Activated CD4-positive, alpha-beta T cell treated with anti-CD3 and anti-CD28 coated beads, Interleukin-2, amount 50 U/mL, for 4 hours (primary cell): ENCODE data around the gene B4GALT5.
A peak's percentile ranks its signal among the peaks of the same experiment; 100 is the strongest.
"Not testable (repeated sequence)": the region's sequence is repeated elsewhere in the genome, so short reads cannot be mapped to it uniquely, and the experiment has no call there.

Experiments
- DNase-seq, 2 experiments: peaks; one replicate each; pipeline ENCODE4 v3.0.0-alpha.2; 2020

B4GALT5 gene

GRCh38 chr20:49677777-49678758 lies 35.6 kb downstream of the B4GALT5 start:
- DNase-seq: no peak

DNA sequence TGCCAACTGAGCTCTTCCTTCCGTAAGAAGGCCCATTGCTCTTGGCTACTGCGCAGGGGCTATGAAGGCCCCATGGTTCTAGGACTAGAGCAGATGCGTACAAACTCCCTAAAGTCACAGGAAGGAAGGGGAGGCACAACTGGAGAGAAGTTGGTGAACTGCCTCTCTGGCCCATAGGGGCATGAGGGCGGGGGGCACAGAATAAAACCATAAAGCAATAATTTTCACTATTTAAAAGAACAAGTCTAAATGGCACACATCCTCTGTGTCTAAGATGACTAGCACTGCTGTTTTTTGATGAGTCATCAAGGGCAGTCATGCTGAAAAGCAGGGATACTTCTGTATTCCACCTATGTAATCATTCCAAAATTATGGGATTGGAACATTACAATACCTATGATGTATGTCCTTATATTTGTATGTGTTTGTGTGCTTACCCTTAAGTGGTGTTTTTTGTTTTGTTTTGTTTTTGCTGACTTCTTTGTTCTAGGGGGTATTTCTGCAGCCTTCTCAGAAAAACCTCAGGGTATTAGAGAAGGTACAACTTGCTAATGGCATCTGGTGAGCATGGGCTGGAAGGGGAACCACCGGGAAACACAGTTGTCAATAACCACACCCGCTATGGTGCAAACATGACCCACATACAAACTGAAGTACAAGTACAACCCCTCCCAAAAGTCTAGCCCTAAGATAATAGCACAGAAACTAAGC lies 36.9 kb downstream of the B4GALT5 start:
- peak; percentile 23 to 28 for DNase-seq

DNA sequence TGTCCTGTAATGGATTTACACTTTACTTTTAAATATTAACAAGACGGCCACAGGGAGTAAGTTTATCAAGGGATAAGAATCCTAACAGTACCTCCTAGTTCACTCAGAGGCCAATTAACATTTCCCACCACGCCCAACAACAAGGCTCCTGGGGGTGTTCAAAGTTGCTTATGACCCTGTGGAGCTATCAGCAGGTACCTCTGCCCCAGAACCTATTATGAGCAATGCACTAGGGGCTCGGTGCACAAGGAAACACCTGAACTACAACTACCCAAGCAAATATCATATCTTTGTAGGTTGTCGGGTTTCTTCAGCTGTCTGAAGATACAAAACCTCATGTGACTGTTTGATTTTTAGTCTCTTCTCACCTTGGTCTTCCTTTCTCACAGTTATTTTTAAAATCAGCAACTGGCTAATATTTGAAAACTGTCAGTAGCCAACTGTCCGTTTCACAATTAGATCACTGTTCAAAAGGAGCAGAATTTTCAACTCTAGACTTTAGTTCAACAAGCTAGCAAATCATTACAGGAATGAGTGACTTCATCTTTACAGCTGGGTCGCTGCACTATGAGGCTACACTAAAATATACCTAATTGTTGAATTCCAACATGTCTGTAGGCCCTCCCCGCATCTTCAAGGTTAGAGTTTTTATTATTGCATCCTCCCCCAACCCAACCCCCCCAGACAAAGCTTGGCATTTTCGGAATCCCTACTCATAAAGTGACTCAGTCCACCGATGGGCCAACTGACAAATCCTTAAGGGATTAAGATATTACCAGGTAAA lies 38.1 kb downstream of the B4GALT5 start:
- no peak for DNase-seq

DNA sequence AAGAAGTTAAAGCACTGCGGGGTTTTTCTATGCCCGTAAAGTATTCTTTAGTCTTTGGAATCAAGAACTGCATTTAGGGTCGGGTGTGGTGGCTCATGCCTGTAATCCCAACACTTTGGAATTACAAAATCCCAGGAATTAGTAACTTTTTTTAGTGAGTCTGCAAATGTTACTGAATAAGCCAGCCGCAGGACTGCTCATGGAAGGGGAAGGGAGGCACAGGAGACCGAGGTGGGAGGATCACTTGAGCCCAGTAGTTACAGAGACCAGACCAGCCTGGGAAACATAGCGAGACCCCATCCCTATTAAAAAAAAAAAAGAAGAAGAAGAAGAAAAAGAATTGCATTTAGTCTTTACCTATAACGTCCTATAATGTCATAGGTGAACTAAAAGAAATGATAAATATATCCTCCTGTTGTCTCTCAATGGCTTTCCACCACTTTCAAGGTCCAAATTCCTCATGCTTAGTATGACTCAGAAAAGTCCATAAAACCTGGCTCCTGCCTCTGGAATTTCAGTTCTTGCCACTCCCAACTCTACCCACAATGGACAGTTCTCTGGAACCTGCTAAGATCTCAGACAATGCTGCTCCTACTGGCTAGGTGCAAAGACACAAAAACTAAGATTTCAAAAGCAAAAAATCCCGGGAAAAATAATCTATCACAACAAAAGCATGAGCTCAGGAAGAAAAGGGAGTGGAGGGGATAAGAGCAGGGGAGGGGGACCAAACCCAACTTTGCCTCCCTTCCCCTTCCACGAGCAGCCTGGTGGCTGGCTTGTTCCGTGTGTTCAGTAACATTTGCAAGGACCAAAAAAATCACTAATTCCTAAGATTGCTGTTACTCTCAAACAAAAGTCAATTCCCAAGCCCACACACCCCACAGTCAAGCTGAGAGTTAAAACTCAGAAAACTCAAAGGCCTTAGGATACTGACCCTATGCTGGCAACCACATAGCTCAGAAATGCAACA lies 39.0 kb downstream of the B4GALT5 start:
- DNase-seq: no peak

GRCh38 chr20:49672096-49672664 lies 41.5 kb downstream of the B4GALT5 start:
- DNase-seq: no peak

DNA sequence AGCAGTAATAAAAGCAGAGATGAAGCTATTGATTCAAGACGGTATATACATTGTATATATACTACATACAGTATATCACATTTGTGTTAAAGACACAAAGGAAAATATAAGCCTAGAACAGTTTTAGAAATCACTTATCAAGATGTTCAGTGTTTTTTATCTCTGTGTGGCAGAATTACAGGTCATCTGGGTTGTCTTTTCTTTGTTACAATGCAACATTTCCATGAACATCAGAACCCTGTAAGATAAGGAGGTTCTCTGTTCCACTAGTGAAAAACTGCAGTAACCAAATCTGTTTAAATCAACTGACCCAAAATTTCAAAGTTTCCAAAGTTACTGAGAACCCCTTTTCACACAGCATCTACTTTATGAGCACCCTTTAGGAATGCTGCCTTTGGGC lies 42.2 kb downstream of the B4GALT5 start:
- DNase-seq: no peak

GRCh38 chr20:49669601-49670189 lies 44.0 kb downstream of the B4GALT5 start:
- DNase-seq: no peak

DNA sequence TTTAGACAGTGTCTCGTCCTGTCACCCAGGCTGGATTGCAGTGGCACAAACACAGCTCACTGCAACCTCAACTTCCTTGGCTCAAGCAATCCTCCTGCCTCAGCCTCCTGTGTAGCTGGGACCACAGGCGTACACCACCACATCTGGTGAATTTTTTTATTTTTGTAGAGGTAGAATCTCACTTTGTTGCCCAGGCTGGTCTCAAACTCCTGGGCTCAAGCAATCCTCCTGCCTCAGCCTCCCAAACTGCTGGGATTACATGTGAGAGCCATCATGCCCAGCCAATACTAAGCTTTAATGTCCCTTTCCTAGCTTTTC lies 44.8 kb downstream of the B4GALT5 start:
- DNase-seq: not testable (repeated sequence)

- DNase-seq: peak; percentile 53 to 56
Measured at GRCh38 chr20:49668181-49668877, 45.3 kb downstream of the B4GALT5 start.

GRCh38 chr20:49666911-49667310 lies 46.8 kb downstream of the B4GALT5 start:
- DNase-seq: no peak

DNA sequence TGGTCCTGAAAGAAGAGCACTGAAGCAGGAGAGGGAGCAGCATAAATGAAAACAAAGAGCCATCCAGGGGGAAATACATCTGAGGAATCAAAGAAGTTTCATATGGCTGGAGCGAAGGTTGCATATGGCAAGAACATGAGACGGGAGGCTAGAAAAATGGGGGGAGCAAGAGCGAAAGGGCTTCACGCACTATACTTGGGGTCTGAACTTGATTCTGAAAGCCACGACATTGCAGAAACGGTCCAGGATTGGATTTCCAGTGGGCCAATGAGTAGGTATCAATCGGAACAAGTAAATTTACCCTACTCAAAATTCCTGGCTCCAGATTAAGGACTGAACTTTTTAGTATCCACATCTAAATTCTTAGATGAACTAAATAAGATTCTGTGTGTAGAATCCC lies 47.9 kb downstream of the B4GALT5 start:
- DNase-seq: no peak

- no peak for DNase-seq
Measured at GRCh38 chr20:49664612-49665313, 48.9 kb downstream of the B4GALT5 start.

- DNase-seq: no peak
Measured at GRCh38 chr20:49663112-49663511, 50.6 kb downstream of the B4GALT5 start.

DNA sequence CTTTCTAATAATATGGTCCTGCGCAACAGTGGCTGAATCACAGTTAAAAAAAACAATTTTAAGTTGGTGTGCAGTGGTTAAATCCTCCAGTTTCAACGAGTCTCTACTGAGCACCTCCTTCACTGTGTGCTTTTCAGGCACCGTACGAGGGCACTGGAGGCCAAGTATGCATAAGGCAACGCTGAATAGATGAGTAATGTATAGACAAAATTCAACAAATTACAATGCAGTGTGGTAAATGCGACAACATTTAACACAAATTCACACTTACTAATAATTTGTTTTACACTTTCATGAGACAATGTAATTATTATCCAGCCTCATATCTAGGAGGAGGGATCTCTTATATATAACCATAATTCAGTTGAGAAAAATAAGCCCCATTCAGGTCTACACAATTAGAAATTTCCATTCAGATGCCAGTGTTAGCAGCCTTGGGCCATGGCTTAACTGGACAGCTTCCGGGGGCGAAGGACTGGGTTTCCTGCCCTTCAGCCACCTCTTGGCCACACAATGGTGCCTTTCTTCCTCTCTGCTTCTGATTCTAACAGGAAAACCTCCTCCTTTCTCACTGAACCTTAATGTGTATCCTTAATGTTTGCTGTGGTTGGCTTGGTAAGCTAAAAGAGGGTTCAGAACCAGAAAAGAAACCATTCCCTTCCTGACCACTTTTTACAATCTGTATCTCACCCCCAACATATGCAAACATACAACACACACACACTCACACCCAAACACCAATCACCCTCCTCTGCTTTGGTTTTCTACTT lies 51.9 kb downstream of the B4GALT5 start:
- no peak for DNase-seq

GRCh38 chr20:49660912-49661311 lies 52.8 kb downstream of the B4GALT5 start:
- no peak for DNase-seq

GRCh38 chr20:49659056-49659455 lies 54.6 kb downstream of the B4GALT5 start:
- DNase-seq: no peak

DNA sequence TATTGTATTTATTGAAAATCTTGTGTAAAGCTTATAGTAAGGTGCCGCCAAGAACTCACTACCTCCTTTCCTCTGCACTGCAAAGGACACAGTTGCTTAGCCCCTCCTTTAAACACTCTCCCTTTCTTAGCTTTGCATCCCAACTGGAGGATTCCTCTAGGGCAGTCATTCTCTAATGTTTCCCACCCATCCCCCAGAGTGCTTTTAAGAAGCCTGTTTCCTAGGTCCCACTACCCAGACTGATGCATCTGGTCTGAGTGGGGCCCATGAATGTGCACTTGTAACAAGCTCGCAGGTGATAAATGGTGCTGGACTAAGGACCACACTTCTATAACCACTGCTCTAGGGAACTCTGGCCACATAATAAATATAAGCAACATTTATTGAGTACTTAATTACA lies 55.2 kb downstream of the B4GALT5 start:
- no peak for DNase-seq

GRCh38 chr20:49657118-49657901 lies 56.4 kb downstream of the B4GALT5 start:
- no peak for DNase-seq
